ENCODE measurements around the gene ZNF469.
A peak's percentile ranks its signal among the peaks of the same experiment; 100 is the strongest.

ZNF469 gene, protein sequence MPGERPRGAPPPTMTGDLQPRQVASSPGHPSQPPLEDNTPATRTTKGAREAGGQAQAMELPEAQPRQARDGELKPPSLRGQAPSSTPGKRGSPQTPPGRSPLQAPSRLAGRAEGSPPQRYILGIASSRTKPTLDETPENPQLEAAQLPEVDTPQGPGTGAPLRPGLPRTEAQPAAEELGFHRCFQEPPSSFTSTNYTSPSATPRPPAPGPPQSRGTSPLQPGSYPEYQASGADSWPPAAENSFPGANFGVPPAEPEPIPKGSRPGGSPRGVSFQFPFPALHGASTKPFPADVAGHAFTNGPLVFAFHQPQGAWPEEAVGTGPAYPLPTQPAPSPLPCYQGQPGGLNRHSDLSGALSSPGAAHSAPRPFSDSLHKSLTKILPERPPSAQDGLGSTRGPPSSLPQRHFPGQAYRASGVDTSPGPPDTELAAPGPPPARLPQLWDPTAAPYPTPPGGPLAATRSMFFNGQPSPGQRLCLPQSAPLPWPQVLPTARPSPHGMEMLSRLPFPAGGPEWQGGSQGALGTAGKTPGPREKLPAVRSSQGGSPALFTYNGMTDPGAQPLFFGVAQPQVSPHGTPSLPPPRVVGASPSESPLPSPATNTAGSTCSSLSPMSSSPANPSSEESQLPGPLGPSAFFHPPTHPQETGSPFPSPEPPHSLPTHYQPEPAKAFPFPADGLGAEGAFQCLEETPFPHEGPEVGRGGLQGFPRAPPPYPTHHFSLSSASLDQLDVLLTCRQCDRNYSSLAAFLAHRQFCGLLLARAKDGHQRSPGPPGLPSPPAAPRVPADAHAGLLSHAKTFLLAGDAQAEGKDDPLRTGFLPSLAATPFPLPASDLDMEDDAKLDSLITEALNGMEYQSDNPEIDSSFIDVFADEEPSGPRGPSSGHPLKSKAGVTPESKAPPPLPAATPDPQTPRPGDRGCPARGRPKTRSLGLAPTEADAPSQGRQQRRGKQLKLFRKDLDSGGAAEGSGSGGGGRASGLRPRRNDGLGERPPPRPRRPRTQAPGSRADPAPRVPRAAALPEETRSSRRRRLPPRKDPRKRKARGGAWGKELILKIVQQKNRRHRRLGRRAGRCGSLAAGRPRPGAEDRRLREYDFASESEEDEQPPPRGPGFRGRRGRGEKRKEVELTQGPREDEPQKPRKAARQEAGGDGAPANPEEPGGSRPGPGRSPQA (N-terminal part only)

DNA sequence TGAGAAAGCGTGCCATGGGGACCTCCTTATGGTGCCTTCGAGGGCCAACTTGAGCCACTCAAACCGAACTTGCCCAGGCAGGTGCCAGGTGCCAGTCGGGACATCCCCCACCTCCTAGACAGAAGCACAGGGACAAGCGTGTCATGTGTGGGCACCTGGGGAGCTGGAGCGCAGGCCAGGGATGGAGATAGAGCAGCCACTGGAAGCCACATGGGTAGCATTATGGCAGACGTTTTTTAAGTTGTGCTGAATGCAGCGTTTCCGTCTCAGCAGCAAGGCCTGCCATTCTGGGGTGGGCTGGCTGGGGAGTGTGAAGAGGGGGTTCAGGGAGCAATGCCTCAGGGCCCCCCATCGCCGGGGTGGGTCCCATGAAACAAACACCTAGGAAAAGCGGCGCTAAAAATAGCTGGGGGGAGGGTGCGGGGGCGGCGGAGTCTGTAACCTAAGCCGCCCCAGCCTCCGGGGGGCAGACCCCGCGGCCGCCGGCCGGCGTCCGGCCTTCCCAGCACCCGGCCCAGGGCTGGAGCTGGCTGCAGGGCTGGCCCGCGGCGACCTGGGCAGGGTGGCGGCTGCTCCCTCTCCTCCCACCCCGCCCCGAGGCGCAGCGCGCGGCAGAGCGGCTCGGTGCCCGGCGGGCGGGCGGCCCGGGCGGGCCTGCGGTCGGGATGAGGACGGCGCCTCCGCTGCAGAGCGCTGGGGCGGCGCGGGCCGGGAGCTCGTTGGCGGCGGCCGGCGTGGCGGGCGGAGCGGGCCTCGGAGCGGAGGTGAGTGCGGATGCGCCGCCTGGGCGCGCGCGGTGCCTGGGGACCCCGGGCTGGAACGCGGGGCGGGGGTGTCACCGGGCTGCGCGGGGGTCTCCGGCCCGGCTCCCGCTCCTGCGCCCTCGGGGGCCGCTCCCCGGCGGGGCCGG lies at the start of gene ZNF469:
Gene ZNF469 (plus strand): TSS at position 469 of the 910 bp plus-strand sequence. CDS start 44,512 bp downstream, outside the sequence.
- H3K27ac Mint-ChIP-seq: no peak within 1 kb of the TSS
- no peaks in the 10 kb centered on the region for H3K36me3 Mint-ChIP-seq
- peaks cover 46% of the 10 kb centered on the region for H3K27me3 Mint-ChIP-seq
- H3K4me1 Mint-ChIP-seq: peaks cover 12% of the 10 kb centered on the region
- peak; percentile 18 for ATAC-seq
- H3K9me3 Mint-ChIP-seq: no peaks in the 10 kb centered on the region
- peak within 1 kb of the TSS; percentile 58 for H3K4me3 Mint-ChIP-seq

- Mint-ChIP-seq H3K36me3 (no peaks in the 10 kb centered on the region), H3K4me1 (peaks cover 9% of the 10 kb centered on the region), H3K27ac (peak overlapping the region; percentile 23), H3K27me3 (peaks cover 32% of the 10 kb centered on the region), H3K9me3 (peaks cover 7% of the 10 kb centered on the region), H3K4me3 (no peak overlapping the region)
- ATAC-seq: no peak
Observed at GRCh38 chr16:88333848-88334777, 48.6 kb upstream of the ZNF469 start.

GRCh38 chr16:88334778-88335720 lies 47.7 kb upstream of the ZNF469 start:
- Mint-ChIP-seq H3K27ac (no peak overlapping the region), H3K4me1 (peaks cover 9% of the 10 kb centered on the region), H3K9me3 (peaks cover 7% of the 10 kb centered on the region), H3K4me3 (no peak overlapping the region), H3K27me3 (peaks cover 36% of the 10 kb centered on the region), H3K36me3 (no peaks in the 10 kb centered on the region)
- ATAC-seq: no peak

GRCh38 chr16:88337021-88337420 lies 45.7 kb upstream of the ZNF469 start:
- H3K36me3 Mint-ChIP-seq: no peaks in the 10 kb centered on the region

GRCh38 chr16:88337538-88337937 lies 45.2 kb upstream of the ZNF469 start:
- no peak for ATAC-seq
- H3K9me3 Mint-ChIP-seq: peaks cover 7% of the 10 kb centered on the region
- H3K4me1 Mint-ChIP-seq: peaks cover 9% of the 10 kb centered on the region
- H3K27me3 Mint-ChIP-seq: peaks cover 54% of the 10 kb centered on the region
- no peak overlapping the region for H3K4me3 Mint-ChIP-seq
- H3K36me3 Mint-ChIP-seq: no peaks in the 10 kb centered on the region
- no peak overlapping the region for H3K27ac Mint-ChIP-seq

More at GRCh38 chr16:88337021-88337420, 45.7 kb upstream of the ZNF469 start:
- Mint-ChIP-seq H3K27me3 (peaks cover 53% of the 10 kb centered on the region), H3K4me3 (no peak overlapping the region), H3K4me1 (peaks cover 9% of the 10 kb centered on the region), H3K27ac (no peak overlapping the region), H3K9me3 (peaks cover 7% of the 10 kb centered on the region)
- no peak for ATAC-seq

GRCh38 chr16:88338111-88338510 lies 44.6 kb upstream of the ZNF469 start:
- H3K4me3 Mint-ChIP-seq: no peak overlapping the region
- no peak overlapping the region for H3K27ac Mint-ChIP-seq
- no peaks in the 10 kb centered on the region for H3K36me3 Mint-ChIP-seq
- peaks cover 7% of the 10 kb centered on the region for H3K9me3 Mint-ChIP-seq
- peaks cover 9% of the 10 kb centered on the region for H3K4me1 Mint-ChIP-seq
- H3K27me3 Mint-ChIP-seq: peaks cover 60% of the 10 kb centered on the region
- no peak for ATAC-seq

- no peak for ATAC-seq
- Mint-ChIP-seq H3K4me3 (no peak overlapping the region), H3K36me3 (no peaks in the 10 kb centered on the region), H3K4me1 (peaks cover 2% of the 10 kb centered on the region), H3K27me3 (peaks cover 60% of the 10 kb centered on the region), H3K9me3 (peaks cover 10% of the 10 kb centered on the region), H3K27ac (no peak overlapping the region)
Observed at GRCh38 chr16:88338896-88339295, 43.9 kb upstream of the ZNF469 start.

DNA sequence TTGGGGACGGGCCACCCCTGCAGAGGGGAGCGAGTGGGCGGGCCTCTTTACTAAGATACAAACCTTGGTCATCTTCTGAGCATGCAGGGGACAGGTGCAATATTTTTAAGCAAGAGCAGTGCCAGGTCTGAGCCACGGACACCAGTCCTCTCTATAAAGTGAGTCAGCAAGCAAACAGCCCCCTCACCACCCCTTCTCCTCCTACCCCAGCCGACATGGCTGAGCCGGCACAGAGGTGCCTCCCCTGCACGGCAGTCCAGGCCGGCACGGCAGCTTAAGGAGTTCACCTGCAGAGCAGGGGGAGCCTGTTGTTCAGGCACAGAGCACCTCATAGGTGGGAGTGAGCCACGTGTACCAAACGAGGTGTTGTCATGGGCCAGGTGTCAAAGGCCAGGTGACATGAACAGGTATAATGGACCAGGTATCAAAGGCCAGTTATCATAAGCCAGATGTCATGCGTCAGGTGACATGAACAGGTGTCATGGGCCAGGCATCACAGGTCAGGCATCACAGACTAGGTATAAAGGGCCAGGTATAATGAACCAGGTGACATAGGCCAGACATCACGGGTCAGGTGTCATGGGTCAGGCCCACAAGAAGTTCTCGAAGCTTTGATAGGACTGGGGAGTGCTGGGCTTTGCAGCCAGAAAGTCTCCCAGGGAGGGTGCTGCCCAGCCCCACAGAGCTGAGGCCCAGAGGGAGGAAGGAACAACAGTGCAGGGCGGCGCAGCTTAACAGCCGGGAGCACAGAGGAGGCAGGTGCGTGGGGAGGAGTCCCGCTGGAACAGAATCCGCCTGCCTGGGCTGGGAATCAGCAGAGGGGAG lies 42.6 kb upstream of the ZNF469 start:
- Mint-ChIP-seq H3K4me1 (no peaks in the 10 kb centered on the region), H3K36me3 (no peaks in the 10 kb centered on the region), H3K27ac (no peak overlapping the region), H3K27me3 (peaks cover 49% of the 10 kb centered on the region), H3K4me3 (no peak overlapping the region), H3K9me3 (peaks cover 10% of the 10 kb centered on the region)
- no peak for ATAC-seq

- ATAC-seq: peak; percentile 18
- Mint-ChIP-seq H3K27ac (no peak overlapping the region), H3K4me3 (no peak overlapping the region), H3K27me3 (peaks cover 49% of the 10 kb centered on the region), H3K4me1 (no peaks in the 10 kb centered on the region), H3K9me3 (peaks cover 10% of the 10 kb centered on the region), H3K36me3 (no peaks in the 10 kb centered on the region)
Observed at GRCh38 chr16:88340755-88341150, 42.0 kb upstream of the ZNF469 start.

- H3K9me3 Mint-ChIP-seq: peaks cover 3% of the 10 kb centered on the region
- no peak for ATAC-seq
- peaks cover 49% of the 10 kb centered on the region for H3K27me3 Mint-ChIP-seq
- H3K4me3 Mint-ChIP-seq: no peak overlapping the region
- no peak overlapping the region for H3K27ac Mint-ChIP-seq
- no peaks in the 10 kb centered on the region for H3K36me3 Mint-ChIP-seq
- no peaks in the 10 kb centered on the region for H3K4me1 Mint-ChIP-seq
Observed at GRCh38 chr16:88341551-88342290, 41.0 kb upstream of the ZNF469 start.

GRCh38 chr16:88342491-88342890 lies 40.3 kb upstream of the ZNF469 start:
- Mint-ChIP-seq H3K27ac (no peak overlapping the region), H3K36me3 (no peaks in the 10 kb centered on the region), H3K4me3 (no peak overlapping the region), H3K27me3 (peaks cover 49% of the 10 kb centered on the region), H3K9me3 (peaks cover 2% of the 10 kb centered on the region), H3K4me1 (no peaks in the 10 kb centered on the region)
- ATAC-seq: no peak

All from stimulated activated memory B cell treated with anti-CD40 and anti-IgM and Interleukin-4, amounts not matched to agents 10 μg/mL and 1 μg/mL and 100 μg/mL, for 72 hours (primary cell).